Mammary epithelial cell (primary cell): ENCODE data around the gene RUFY3.

Experiments
- CTCF ChIP-seq, 2 donors: IDR thresholded peaks in 1 of 2; conservative IDR thresholded peaks in 1 of 2; 2 replicates each; pipeline ENCODE4 v1.5.1; 2011 to 2012; ENCODE audit warnings: inconsistent platforms in 2 of 2, low read length in 2 of 2, mild to moderate bottlenecking in 2 of 2, control low read depth in 1 of 2, low read depth in 1 of 2; ENCODE audit not compliant: insufficient read depth in 1 of 2; ENCODE audit errors: extremely low read depth in 1 of 2
- EZH2 ChIP-seq: IDR thresholded peaks from 2 replicates; pipeline ENCODE4 v1.6.1; 2012; ENCODE audit warnings: low read length, inconsistent platforms, borderline replicate concordance

GRCh38 chr4:70829492-70829891 lies 107.7 kb downstream of the RUFY3 start:
- no peak for TF ChIP-seq CTCF (conservative IDR thresholded peaks at IDR 0.05 in 1 of 2, IDR thresholded peaks at IDR 0.05 in 1 of 2; ENCODE audit: extremely low read depth in 1 of 2, insufficient read depth in 1 of 2, low read depth in 1 of 2, low read length in 2 of 2)
- TF ChIP-seq EZH2 = no peak
